ENCODE data around the gene EPHB1. TPM values are rescaled to one million over a fixed set of nuclear protein-coding genes. Genes with fewer than 3 reads are reported as not detected.

EPHB1 gene
- total RNA-seq, 1 experiment from 2014 or later, result 0.86 TPM

DNA sequence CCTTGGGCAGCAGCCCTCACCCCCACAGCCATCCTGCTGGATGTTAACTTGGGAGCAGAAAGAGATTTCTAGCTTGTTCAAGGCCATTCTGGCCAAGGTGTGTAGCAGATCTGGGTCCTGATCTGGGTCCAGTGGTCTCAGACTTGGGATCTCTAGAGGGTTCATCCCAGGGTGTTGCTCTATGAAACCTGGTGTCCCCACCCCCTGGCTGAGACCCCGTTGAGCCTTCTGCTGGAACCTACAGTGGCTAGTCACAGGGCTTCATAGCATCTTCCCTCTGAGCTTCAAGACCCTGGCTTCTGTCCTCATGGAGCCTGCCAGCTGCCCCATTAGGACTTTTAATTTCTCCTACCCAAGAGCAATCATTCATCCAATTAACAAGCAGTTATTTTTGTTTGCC lies 64.3 kb downstream of the EPHB1 start:
- POLR2A ChIA-PET, result no interaction called here
- no peak overlapping the region for H3K4me2 ChIP-seq (ENCODE audit: low read length)
- TF ChIP-seq ELF1 (IDR thresholded peaks at IDR 0.05; ENCODE audit: borderline replicate concordance, low read depth) (no peak), ZFX (IDR thresholded peaks at IDR 0.05) (no peak), CBX3 (IDR thresholded peaks at IDR 0.05; ENCODE audit: low read depth) (no peak), ZNF274 (IDR thresholded peaks at IDR 0.05; ENCODE audit: low read depth, low read length) (no peak), EGR1 (IDR thresholded peaks at IDR 0.05; ENCODE audit: low read depth) (no peak), JUND (IDR thresholded peaks at IDR 0.05) (no peak), POLR2AphosphoS5 (IDR thresholded peaks at IDR 0.05; ENCODE audit: low read depth, low read length) (no peak), POLR2A (IDR thresholded peaks at IDR 0.05; ENCODE audit: borderline replicate concordance, extremely low read depth, insufficient read depth, insufficient read length) (no peak), YY1 (IDR thresholded peaks at IDR 0.05; ENCODE audit: extremely low read depth, insufficient replicate concordance, low read depth, low read length) (no peak), CEBPB (IDR thresholded peaks at IDR 0.05; ENCODE audit: low read depth) (no peak)
- TF ChIP-seq, protein P1, sequence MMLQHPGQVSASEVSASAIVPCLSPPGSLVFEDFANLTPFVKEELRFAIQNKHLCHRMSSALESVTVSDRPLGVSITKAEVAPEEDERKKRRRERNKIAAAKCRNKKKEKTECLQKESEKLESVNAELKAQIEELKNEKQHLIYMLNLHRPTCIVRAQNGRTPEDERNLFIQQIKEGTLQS (IDR thresholded peaks at IDR 0.05), result no peak
- no peak overlapping the region for H3K9ac ChIP-seq (ENCODE audit: low read length)
- no peaks in the 10 kb centered on the region for H3K79me2 ChIP-seq (ENCODE audit: insufficient read depth, low read length)
- H2AFZ ChIP-seq (ENCODE audit: low read depth, low read length, poor library complexity, severe bottlenecking), result no peak overlapping the region
- H3K9me3 ChIP-seq (ENCODE audit: control insufficient read depth in 1 of 2, insufficient read depth in 1 of 2, low read depth in 1 of 2, low read length in 2 of 2), result no peaks in the 10 kb centered on the region
- peaks cover 46% of the 10 kb centered on the region for H3K27me3 ChIP-seq (ENCODE audit: insufficient read depth, low read length)
- no peaks in the 10 kb centered on the region for H4K20me1 ChIP-seq (ENCODE audit: insufficient read depth)
- RAD21 ChIA-PET (ENCODE audit: low non-redundant PET in 1 of 2, low total read pairs in 2 of 2, uncharacterized antibody in 2 of 2, unreplicated experiment in 2 of 2), result no interaction called here
- intact Hi-C loops (cut with micrococcal nuclease), result no loop called here
- no peak overlapping the region for H3K27ac ChIP-seq (ENCODE audit: low read depth, low read length)
- CTCF ChIA-PET, result no interaction called here
- H3K4me3 ChIP-seq (replicated peaks in 1 of 2; ENCODE audit: low read depth in 1 of 2, low read length in 2 of 2), result no peak overlapping the region
- no TSS peak for BruUV-seq (replicated peaks)
- H3K9me2 ChIP-seq (ENCODE audit: insufficient read depth), result no peaks in the 10 kb centered on the region
- ATAC-seq, result no peak
- no peaks in the 10 kb centered on the region for H3K4me1 ChIP-seq (ENCODE audit: control insufficient read depth in 1 of 2, insufficient read depth in 2 of 2, low read length in 2 of 2)
- no peaks in the 10 kb centered on the region for H3K36me3 ChIP-seq (ENCODE audit: control insufficient read depth in 1 of 2, insufficient read depth in 2 of 2, low read length in 2 of 2)
- no peak for DNase-seq (ENCODE audit: low read depth, low spot score)

DNA sequence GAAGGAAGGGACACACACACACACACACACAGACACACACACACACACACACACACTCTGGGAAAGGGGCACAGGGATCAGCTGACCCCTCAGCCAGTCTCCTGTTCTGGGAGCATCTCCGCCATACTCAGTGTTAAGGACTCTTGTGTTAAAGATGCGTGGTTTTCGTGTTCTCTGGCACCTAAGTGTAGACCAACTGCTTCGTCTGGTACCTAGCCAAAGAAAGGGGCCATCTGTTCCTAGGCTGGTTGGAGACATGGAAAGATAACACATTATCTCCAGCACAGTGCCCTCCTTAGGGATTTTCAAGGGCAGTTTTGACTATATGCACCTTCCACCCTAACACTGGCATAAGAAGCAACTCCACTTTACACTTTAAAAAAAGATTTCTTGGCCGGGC lies 65.1 kb downstream of the EPHB1 start:
- Histone ChIP-seq H3K27me3 (ENCODE audit: insufficient read depth, low read length) (peaks cover 51% of the 10 kb centered on the region), H3K27ac (ENCODE audit: low read depth, low read length) (no peak overlapping the region), H3K9me3 (ENCODE audit: control insufficient read depth in 1 of 2, insufficient read depth in 1 of 2, low read depth in 1 of 2, low read length in 2 of 2) (no peaks in the 10 kb centered on the region), H3K4me3 (replicated peaks in 1 of 2; ENCODE audit: low read depth in 1 of 2, low read length in 2 of 2) (no peak overlapping the region), H3K4me2 (ENCODE audit: low read length) (no peak overlapping the region), H3K4me1 (ENCODE audit: control insufficient read depth in 1 of 2, insufficient read depth in 2 of 2, low read length in 2 of 2) (no peaks in the 10 kb centered on the region), H3K9me2 (ENCODE audit: insufficient read depth) (no peaks in the 10 kb centered on the region), H4K20me1 (ENCODE audit: insufficient read depth) (no peaks in the 10 kb centered on the region), H3K79me2 (ENCODE audit: insufficient read depth, low read length) (no peaks in the 10 kb centered on the region), H3K36me3 (ENCODE audit: control insufficient read depth in 1 of 2, insufficient read depth in 2 of 2, low read length in 2 of 2) (no peaks in the 10 kb centered on the region), H2AFZ (ENCODE audit: low read depth, low read length, poor library complexity, severe bottlenecking) (no peak overlapping the region), H3K9ac (ENCODE audit: low read length) (no peak overlapping the region)
- intact Hi-C loops (cut with micrococcal nuclease), result no loop called here
- ATAC-seq (no peak), DNase-seq (ENCODE audit: low read depth, low spot score) (no peak)
- BruUV-seq (replicated peaks), result no TSS peak
- CTCF ChIA-PET, result no interaction called here
- RAD21 ChIA-PET (ENCODE audit: low non-redundant PET in 1 of 2, low total read pairs in 2 of 2, uncharacterized antibody in 2 of 2, unreplicated experiment in 2 of 2), result no interaction called here
- POLR2A ChIA-PET, result no interaction called here
- no peak for TF ChIP-seq POLR2A (IDR thresholded peaks at IDR 0.05; ENCODE audit: borderline replicate concordance, extremely low read depth, insufficient read depth, insufficient read length)
- TF ChIP-seq, protein P1 (IDR thresholded peaks at IDR 0.05), result no peak
- no peak for TF ChIP-seq EZH2 (IDR thresholded peaks at IDR 0.05)
- TF ChIP-seq, protein P2, sequence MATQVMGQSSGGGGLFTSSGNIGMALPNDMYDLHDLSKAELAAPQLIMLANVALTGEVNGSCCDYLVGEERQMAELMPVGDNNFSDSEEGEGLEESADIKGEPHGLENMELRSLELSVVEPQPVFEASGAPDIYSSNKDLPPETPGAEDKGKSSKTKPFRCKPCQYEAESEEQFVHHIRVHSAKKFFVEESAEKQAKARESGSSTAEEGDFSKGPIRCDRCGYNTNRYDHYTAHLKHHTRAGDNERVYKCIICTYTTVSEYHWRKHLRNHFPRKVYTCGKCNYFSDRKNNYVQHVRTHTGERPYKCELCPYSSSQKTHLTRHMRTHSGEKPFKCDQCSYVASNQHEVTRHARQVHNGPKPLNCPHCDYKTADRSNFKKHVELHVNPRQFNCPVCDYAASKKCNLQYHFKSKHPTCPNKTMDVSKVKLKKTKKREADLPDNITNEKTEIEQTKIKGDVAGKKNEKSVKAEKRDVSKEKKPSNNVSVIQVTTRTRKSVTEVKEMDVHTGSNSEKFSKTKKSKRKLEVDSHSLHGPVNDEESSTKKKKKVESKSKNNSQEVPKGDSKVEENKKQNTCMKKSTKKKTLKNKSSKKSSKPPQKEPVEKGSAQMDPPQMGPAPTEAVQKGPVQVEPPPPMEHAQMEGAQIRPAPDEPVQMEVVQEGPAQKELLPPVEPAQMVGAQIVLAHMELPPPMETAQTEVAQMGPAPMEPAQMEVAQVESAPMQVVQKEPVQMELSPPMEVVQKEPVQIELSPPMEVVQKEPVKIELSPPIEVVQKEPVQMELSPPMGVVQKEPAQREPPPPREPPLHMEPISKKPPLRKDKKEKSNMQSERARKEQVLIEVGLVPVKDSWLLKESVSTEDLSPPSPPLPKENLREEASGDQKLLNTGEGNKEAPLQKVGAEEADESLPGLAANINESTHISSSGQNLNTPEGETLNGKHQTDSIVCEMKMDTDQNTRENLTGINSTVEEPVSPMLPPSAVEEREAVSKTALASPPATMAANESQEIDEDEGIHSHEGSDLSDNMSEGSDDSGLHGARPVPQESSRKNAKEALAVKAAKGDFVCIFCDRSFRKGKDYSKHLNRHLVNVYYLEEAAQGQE (IDR thresholded peaks at IDR 0.05; ENCODE audit: low read depth), result no peak
- TF ChIP-seq, protein P3, sequence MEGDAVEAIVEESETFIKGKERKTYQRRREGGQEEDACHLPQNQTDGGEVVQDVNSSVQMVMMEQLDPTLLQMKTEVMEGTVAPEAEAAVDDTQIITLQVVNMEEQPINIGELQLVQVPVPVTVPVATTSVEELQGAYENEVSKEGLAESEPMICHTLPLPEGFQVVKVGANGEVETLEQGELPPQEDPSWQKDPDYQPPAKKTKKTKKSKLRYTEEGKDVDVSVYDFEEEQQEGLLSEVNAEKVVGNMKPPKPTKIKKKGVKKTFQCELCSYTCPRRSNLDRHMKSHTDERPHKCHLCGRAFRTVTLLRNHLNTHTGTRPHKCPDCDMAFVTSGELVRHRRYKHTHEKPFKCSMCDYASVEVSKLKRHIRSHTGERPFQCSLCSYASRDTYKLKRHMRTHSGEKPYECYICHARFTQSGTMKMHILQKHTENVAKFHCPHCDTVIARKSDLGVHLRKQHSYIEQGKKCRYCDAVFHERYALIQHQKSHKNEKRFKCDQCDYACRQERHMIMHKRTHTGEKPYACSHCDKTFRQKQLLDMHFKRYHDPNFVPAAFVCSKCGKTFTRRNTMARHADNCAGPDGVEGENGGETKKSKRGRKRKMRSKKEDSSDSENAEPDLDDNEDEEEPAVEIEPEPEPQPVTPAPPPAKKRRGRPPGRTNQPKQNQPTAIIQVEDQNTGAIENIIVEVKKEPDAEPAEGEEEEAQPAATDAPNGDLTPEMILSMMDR (IDR thresholded peaks at IDR 0.05 in 2 of 3, conservative IDR thresholded peaks at IDR 0.05 in 1 of 3; ENCODE audit: borderline replicate concordance in 1 of 3, insufficient read depth in 1 of 3, low read depth in 2 of 3, low read length in 2 of 3), result no peak
- no peak for TF ChIP-seq ZNF274 (IDR thresholded peaks at IDR 0.05; ENCODE audit: low read depth, low read length)
- no peak for TF ChIP-seq ELF1 (IDR thresholded peaks at IDR 0.05; ENCODE audit: borderline replicate concordance, low read depth)
- no peak for TF ChIP-seq SRF (IDR thresholded peaks at IDR 0.05; ENCODE audit: low read depth)
- TF ChIP-seq SIN3A (IDR thresholded peaks at IDR 0.05; ENCODE audit: low read depth), result no peak
- no peak for TF ChIP-seq YY1 (IDR thresholded peaks at IDR 0.05; ENCODE audit: extremely low read depth, insufficient replicate concordance, low read depth, low read length)
- TF ChIP-seq POLR2AphosphoS5 (IDR thresholded peaks at IDR 0.05; ENCODE audit: low read depth, low read length), result no peak

Data from HCT116 (cell line).